Osteocyte (in vitro differentiated cells): ENCODE measurements around the gene MCAM. TPM values are rescaled to one million over a fixed set of nuclear protein-coding genes. Genes with fewer than 3 reads are reported as not detected.
A peak's percentile ranks its signal among the peaks of the same experiment; 100 is the strongest.

ENCODE experiments used
- DNase-seq: peaks from one replicate; pipeline ENCODE4 v3.0.0; 2021; ENCODE audit warnings: mixed read lengths; ENCODE audit not compliant: unreplicated experiment; ENCODE audit errors: extremely low spot score
- H3K27ac Mint-ChIP-seq: one replicate; pipeline ENCODE4 v1.8.0; 2021; ENCODE audit warnings: mild to moderate bottlenecking, mixed read lengths; ENCODE audit not compliant: unreplicated experiment
- H3K27me3 Mint-ChIP-seq: one replicate; pipeline ENCODE4 v1.8.0; 2021; ENCODE audit warnings: mixed read lengths; ENCODE audit not compliant: unreplicated experiment
- H3K36me3 Mint-ChIP-seq: one replicate; pipeline ENCODE4 v1.8.0; 2021; ENCODE audit warnings: mixed read lengths; ENCODE audit not compliant: unreplicated experiment
- H3K4me1 Mint-ChIP-seq: one replicate; pipeline ENCODE4 v1.8.0; 2021; ENCODE audit warnings: mixed read lengths; ENCODE audit not compliant: unreplicated experiment
- H3K4me3 Mint-ChIP-seq: one replicate; pipeline ENCODE4 v1.8.0; 2021; ENCODE audit warnings: mild to moderate bottlenecking, moderate library complexity, mixed read lengths; ENCODE audit not compliant: unreplicated experiment
- H3K9me3 Mint-ChIP-seq: one replicate; pipeline ENCODE4 v1.8.0; 2021; ENCODE audit warnings: mixed read lengths; ENCODE audit not compliant: unreplicated experiment
- microRNA-seq: library from miRNA; unstranded; fragments of <30 nt; microRNA quantifications from one replicate; pipeline ENCODE4 v1.1.0, GENCODE V29; 2020; ENCODE audit not compliant: unreplicated experiment
- total RNA-seq: library from RNA; stranded (reverse); gene quantifications from 2 replicates; pipeline ENCODE4 v1.2.1, GENCODE V29; 2021
- TF ChIP-seq, protein P1 (sequence below): fragments of 200-600 bp; sonication (generic); IDR thresholded peaks from 2 replicates; pipeline ENCODE4 v1.5.0; 2021; ENCODE audit warnings: antibody characterized with exemption, mild to moderate bottlenecking, moderate library complexity

The MCAM gene
- total RNA-seq, 1 donor from 2014 or later, result 74.9 TPM

DNA sequence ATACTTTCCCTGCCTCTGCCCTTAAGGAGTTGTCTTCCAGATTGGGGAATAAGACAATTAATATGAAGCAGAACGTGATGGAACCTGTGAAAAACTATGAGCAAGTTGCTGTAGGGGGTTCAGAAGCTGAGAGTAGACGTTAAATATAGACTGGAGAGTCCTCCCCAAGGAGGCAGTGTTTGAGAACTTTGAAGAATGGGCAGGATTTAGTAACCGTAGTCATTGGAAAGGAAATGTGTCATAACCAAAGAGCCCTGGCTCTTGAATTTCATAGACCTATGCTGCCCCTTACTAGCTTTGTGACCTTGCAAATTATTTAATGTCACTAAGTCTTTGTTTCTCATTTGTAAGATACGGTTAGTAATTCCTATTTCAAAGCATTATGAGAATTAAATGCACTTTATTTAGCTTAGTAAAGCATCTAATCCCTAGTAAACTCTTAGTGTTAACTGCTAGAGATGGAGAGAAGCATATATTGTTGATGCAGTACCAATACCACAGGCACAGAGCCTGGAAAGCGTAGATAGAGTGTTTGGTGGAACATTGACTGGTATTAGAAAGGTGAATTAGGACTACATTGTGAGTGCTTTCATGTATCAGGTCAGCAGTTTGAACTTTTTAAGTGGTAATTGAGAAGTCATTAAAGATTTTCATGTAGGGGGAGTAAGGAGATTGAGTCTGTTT is 54.1 kb downstream of the MCAM start:
- no peaks in the 10 kb centered on the region for H3K9me3 Mint-ChIP-seq

GRCh38 chr11:119258983-119259382 is 57.9 kb downstream of the MCAM start:
- no peak for DNase-seq
- H3K4me1 Mint-ChIP-seq, result peaks cover 4% of the 10 kb centered on the region
- H3K27me3 Mint-ChIP-seq, result no peaks in the 10 kb centered on the region
- no peak overlapping the region for H3K4me3 Mint-ChIP-seq
- H3K36me3 Mint-ChIP-seq, result peaks cover 5% of the 10 kb centered on the region
- TF ChIP-seq, protein P1, sequence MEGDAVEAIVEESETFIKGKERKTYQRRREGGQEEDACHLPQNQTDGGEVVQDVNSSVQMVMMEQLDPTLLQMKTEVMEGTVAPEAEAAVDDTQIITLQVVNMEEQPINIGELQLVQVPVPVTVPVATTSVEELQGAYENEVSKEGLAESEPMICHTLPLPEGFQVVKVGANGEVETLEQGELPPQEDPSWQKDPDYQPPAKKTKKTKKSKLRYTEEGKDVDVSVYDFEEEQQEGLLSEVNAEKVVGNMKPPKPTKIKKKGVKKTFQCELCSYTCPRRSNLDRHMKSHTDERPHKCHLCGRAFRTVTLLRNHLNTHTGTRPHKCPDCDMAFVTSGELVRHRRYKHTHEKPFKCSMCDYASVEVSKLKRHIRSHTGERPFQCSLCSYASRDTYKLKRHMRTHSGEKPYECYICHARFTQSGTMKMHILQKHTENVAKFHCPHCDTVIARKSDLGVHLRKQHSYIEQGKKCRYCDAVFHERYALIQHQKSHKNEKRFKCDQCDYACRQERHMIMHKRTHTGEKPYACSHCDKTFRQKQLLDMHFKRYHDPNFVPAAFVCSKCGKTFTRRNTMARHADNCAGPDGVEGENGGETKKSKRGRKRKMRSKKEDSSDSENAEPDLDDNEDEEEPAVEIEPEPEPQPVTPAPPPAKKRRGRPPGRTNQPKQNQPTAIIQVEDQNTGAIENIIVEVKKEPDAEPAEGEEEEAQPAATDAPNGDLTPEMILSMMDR, result no peak
- H3K9me3 Mint-ChIP-seq, result no peaks in the 10 kb centered on the region
- no peak overlapping the region for H3K27ac Mint-ChIP-seq

More for the DNA sequence above, 54.1 kb downstream of the MCAM start:
- TF ChIP-seq, protein P1, result peak; percentile 7
- no peaks in the 10 kb centered on the region for H3K27me3 Mint-ChIP-seq
- H3K36me3 Mint-ChIP-seq, result no peaks in the 10 kb centered on the region
- peaks cover 1% of the 10 kb centered on the region for H3K4me1 Mint-ChIP-seq
- DNase-seq, result no peak
- H3K4me3 Mint-ChIP-seq, result no peak overlapping the region
- H3K27ac Mint-ChIP-seq, result no peak overlapping the region

Small RNA genes lying within 50 kb of the gene (microRNA-seq; reads per million reads assigned to microRNA genes)
- not detected for gene MIR6756

Other genes with a start within 250 kb of the MCAM start
- 42.6 and 45.9 TPM in 2 replicates for gene VPS11, start 249.3 kb downstream of the MCAM start, total RNA-seq
- 15.7 and 18.6 TPM in 2 replicates for gene HMBS, start 232.2 kb downstream of the MCAM start, total RNA-seq
- gene DPAGT1, start 215.3 kb downstream of the MCAM start, total RNA-seq, result 44.4 and 45.2 TPM in 2 replicates
- gene C2CD2L, start 209.8 kb downstream of the MCAM start, total RNA-seq, result 10.9 and 11.7 TPM in 2 replicates
- 26.1 and 27.6 TPM in 2 replicates for gene HINFP, start 195.6 kb downstream of the MCAM start, total RNA-seq
- 0.63 and 0.75 TPM in 2 replicates for gene ABCG4, start 168.1 kb downstream of the MCAM start, total RNA-seq
- gene NLRX1, start 148.4 kb downstream of the MCAM start, total RNA-seq, result 8.9 and 10.0 TPM in 2 replicates
- gene NHERF4, start 131.7 kb downstream of the MCAM start, total RNA-seq, result not detected in 2 replicates
- gene CBL, start 110.8 kb downstream of the MCAM start, total RNA-seq, result 20.8 and 21.7 TPM in 2 replicates
- gene RNF26, start 17.4 kb upstream of the MCAM start, total RNA-seq, result 28.9 and 30.2 TPM in 2 replicates
- 8.4 and 9.3 TPM in 2 replicates for gene C1QTNF5, start 23.8 kb upstream of the MCAM start, total RNA-seq
- gene MFRP, start 29.6 kb upstream of the MCAM start, total RNA-seq, result not detected in 2 replicates
- 0.11 and 0.24 TPM in 2 replicates for gene USP2, start 64.6 kb upstream of the MCAM start, total RNA-seq
- 11.3 and 14.0 TPM in 2 replicates for gene THY1, start 106.0 kb upstream of the MCAM start, total RNA-seq